ENCODE data around the gene LRRK1.
"Not testable (repeated sequence)": the region's sequence is repeated elsewhere in the genome, so short reads cannot be mapped to it uniquely, and the experiment has no call there.

Gene LRRK1

DNA sequence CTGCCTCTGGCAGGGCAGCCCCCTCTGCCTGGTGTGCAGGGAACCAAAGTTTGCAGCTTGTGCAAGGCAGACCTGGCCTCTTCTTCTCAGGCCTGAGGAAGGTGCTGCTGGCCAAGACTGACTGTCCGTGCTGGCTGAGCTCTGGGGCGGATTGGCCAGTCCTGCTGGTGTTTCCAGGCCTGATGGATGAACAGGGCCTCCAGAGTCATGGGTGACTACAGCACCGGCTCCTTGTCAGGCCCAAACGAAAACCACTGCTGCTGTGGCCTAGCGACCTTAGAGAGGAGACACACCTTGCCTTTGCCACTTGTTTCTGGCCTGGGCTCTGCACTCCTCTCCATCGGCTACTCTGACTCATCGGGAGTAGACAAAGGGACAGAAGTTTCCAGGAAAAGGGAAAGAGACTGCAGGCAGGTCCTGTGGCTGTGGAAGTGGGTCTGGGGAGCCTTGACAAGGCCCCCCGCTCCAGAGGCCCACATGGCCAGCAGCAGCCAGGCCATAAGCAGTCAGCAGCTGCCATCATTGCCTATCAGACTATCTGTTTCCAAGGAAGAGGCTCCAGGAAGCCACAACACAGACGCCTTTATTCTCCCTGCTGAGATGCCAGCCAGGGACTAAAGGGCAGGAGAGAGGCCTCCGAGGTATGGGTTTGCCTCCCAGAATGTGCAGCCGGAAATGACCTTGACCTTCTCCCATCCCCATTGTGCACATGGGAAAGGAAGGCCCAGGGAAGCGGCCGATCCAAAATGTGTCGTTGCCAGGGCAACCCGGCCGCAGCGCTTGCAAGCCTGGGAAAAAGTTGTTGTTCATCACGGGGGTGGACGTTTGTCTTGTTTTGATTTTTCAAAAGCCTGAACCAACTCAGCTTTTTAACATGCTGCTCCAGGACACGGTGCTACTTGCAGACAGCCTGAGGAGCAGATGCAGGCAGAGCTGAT, 172.2 kb downstream of the LRRK1 start:
- no peak for DNase-seq (ENCODE audit: low read depth, low spot score)
- Histone ChIP-seq H3K9ac (ENCODE audit: insufficient read length) (no peak overlapping the region), H3K27ac (no peak overlapping the region), H3K4me3 (no peak overlapping the region), H3K36me3 (ENCODE audit: insufficient read depth, low read length) (no peaks in the 10 kb centered on the region), H3K9me3 (ENCODE audit: low read depth, low read length) (no peaks in the 10 kb centered on the region)
- TF ChIP-seq EZH2 (IDR thresholded peaks at IDR 0.05) (no peak), POLR2AphosphoS5 (IDR thresholded peaks at IDR 0.05; ENCODE audit: borderline replicate concordance, low read depth, low read length) (no peak), FOXP2 (optimal IDR thresholded peaks at IDR 0.05; ENCODE audit: control extremely low read depth, extremely low read length, insufficient read depth) (no peak)

DNA sequence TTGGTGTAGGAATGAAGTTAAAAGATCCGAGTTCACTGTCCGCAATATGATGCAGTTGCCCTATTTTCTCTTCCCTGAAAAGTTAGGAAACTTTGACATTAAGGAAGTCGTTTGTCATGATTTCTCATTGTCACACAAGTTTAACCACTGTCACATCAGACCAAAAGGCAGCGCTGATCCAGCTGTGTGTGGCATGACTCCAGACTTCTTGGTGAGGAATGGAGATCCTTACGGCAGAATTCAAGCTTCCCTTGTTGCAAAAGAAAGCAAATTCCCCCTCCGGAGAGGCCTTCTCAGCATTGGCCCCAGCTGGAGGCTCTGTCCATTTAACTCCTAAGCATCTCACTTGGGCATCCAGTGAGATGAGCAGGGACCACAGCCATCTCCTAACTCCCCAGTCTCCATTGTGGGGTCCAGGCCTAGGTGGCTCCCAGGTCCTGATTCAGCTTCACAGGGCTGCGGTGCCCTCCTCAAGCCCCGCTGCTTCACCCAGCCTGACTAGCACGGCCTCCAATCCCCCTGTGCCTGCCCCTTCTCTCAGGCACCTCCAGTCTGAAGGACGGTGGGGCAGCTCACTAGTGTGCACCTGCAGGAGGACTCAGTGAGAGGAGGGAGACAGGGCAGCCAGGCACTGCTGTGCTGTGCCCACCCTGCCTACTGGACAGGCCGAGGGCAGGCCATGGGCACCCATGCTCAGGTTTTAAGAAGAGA, 173.2 kb downstream of the LRRK1 start:
- H3K36me3 ChIP-seq (ENCODE audit: insufficient read depth, low read length): no peaks in the 10 kb centered on the region
- H3K9me3 ChIP-seq (ENCODE audit: low read depth, low read length): no peaks in the 10 kb centered on the region
- no peak overlapping the region for H3K27ac ChIP-seq
- TF ChIP-seq FOXP2 (optimal IDR thresholded peaks at IDR 0.05; ENCODE audit: control extremely low read depth, extremely low read length, insufficient read depth) (no peak), POLR2AphosphoS5 (IDR thresholded peaks at IDR 0.05; ENCODE audit: borderline replicate concordance, low read depth, low read length) (no peak), EZH2 (IDR thresholded peaks at IDR 0.05) (no peak)
- H3K4me3 ChIP-seq: no peak overlapping the region
- no peak for DNase-seq (ENCODE audit: low read depth, low spot score)
- H3K9ac ChIP-seq (ENCODE audit: insufficient read length): no peak overlapping the region

GRCh38 chr15:101092867-101093202, 173.7 kb downstream of the LRRK1 start:
- Histone ChIP-seq H3K27ac (no peak overlapping the region), H3K9ac (ENCODE audit: insufficient read length) (no peak overlapping the region)
- no peak for DNase-seq (ENCODE audit: low read depth, low spot score)

DNA sequence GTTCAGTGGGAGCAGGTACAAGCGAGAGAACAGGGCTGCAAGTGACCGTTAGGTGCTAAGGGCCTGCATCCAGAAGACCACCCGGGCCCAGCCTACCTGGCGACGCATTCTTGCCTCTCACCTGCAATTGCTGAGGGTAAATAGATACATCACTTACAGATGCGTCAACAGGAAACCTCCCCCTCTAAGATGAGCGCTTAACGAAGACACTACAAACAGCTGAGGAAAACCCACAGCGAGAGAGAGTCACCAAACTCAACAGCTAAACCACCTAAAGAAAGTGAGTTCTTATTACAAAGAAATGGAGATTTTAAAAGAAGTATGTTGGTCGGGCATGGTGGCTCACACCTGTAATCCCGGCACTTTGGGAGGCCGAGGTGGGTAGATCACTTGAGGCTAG, 174.8 kb downstream of the LRRK1 start:
- no peaks in the 10 kb centered on the region for H3K9me3 ChIP-seq (ENCODE audit: low read depth, low read length)
- H3K36me3 ChIP-seq (ENCODE audit: insufficient read depth, low read length): no peaks in the 10 kb centered on the region
- TF ChIP-seq POLR2AphosphoS5 (IDR thresholded peaks at IDR 0.05; ENCODE audit: borderline replicate concordance, low read depth, low read length): no peak
- no peak for TF ChIP-seq FOXP2 (optimal IDR thresholded peaks at IDR 0.05; ENCODE audit: control extremely low read depth, extremely low read length, insufficient read depth)
- no peak for TF ChIP-seq EZH2 (IDR thresholded peaks at IDR 0.05)
- no peak overlapping the region for H3K9ac ChIP-seq (ENCODE audit: insufficient read length)
- no peak overlapping the region for H3K4me3 ChIP-seq
- no peak overlapping the region for H3K27ac ChIP-seq
- DNase-seq (ENCODE audit: low read depth, low spot score): no peak

More at GRCh38 chr15:101092867-101093202, 173.7 kb downstream of the LRRK1 start:
- Histone ChIP-seq H3K9me3 (ENCODE audit: low read depth, low read length) (no peaks in the 10 kb centered on the region), H3K36me3 (ENCODE audit: insufficient read depth, low read length) (no peaks in the 10 kb centered on the region), H3K4me3 (no peak overlapping the region)
- TF ChIP-seq FOXP2 (optimal IDR thresholded peaks at IDR 0.05; ENCODE audit: control extremely low read depth, extremely low read length, insufficient read depth) (no peak), EZH2 (IDR thresholded peaks at IDR 0.05) (no peak), POLR2AphosphoS5 (IDR thresholded peaks at IDR 0.05; ENCODE audit: borderline replicate concordance, low read depth, low read length) (no peak)

GRCh38 chr15:101095796-101096406, 176.7 kb downstream of the LRRK1 start:
- H3K4me3 ChIP-seq; H3K9me3 ChIP-seq (ENCODE audit: low read depth, low read length); H3K27ac ChIP-seq; H3K36me3 ChIP-seq (ENCODE audit: insufficient read depth, low read length); DNase-seq (ENCODE audit: low read depth, low spot score); H3K9ac ChIP-seq (ENCODE audit: insufficient read length): not testable (repeated sequence)

DNA sequence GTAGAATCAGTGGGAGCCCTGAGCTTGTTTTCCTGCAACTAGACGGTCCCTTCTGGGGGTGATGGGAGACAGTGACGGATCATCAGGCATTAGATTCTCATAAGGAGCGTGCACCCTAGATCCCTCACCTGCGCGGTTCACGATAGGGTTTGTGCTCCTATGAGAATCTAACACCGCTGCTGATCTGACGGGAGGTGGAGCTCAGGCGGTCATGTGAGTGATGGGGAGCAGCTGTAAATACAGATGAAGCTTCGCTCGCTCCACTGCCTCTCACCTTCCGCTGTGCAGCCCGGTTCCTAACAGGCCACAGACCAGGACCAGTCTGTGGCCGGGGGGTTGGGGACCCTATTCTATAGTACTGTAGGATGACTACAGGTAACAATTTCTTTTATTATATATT, 178.0 kb downstream of the LRRK1 start:
- Histone ChIP-seq H3K27ac (no peak overlapping the region), H3K9me3 (ENCODE audit: low read depth, low read length) (no peaks in the 10 kb centered on the region), H3K4me3 (no peak overlapping the region), H3K9ac (ENCODE audit: insufficient read length) (no peak overlapping the region), H3K36me3 (ENCODE audit: insufficient read depth, low read length) (no peaks in the 10 kb centered on the region)
- DNase-seq (ENCODE audit: low read depth, low spot score): no peak
- TF ChIP-seq EZH2 (IDR thresholded peaks at IDR 0.05): no peak

DNA sequence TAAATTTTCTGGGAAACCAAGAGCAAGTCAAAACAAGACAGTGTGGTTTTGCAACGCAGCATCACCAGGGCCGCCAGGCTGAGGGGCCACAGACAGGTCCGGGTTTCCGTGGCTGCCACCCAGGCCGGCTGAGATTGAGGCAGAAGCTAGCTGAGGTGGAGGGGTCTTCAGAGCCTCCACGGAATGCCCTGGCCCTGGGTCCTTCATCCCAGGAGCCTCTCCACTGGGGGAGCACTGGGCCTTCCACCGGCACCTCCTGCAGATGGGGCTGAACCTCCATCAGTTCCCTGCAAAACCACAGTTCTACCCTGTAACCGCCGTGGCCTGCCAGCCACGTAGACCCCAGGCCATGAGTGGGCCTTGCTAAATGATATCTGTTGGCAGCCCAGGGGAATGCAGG, 180.0 kb downstream of the LRRK1 start:
- no peaks in the 10 kb centered on the region for H3K9me3 ChIP-seq (ENCODE audit: low read depth, low read length)
- TF ChIP-seq POLR2AphosphoS5 (IDR thresholded peaks at IDR 0.05; ENCODE audit: borderline replicate concordance, low read depth, low read length) (no peak), FOXP2 (optimal IDR thresholded peaks at IDR 0.05; ENCODE audit: control extremely low read depth, extremely low read length, insufficient read depth) (no peak), EZH2 (IDR thresholded peaks at IDR 0.05) (no peak)
- no peak for DNase-seq (ENCODE audit: low read depth, low spot score)

GRCh38 chr15:101100118-101100517, 181.0 kb downstream of the LRRK1 start:
- Histone ChIP-seq H3K4me3 (no peak overlapping the region), H3K36me3 (ENCODE audit: insufficient read depth, low read length) (no peaks in the 10 kb centered on the region), H3K9me3 (ENCODE audit: low read depth, low read length) (no peaks in the 10 kb centered on the region), H3K9ac (ENCODE audit: insufficient read length) (no peak overlapping the region), H3K27ac (no peak overlapping the region)
- DNase-seq (ENCODE audit: low read depth, low spot score): no peak
- no peak for TF ChIP-seq POLR2AphosphoS5 (IDR thresholded peaks at IDR 0.05; ENCODE audit: borderline replicate concordance, low read depth, low read length)
- TF ChIP-seq EZH2 (IDR thresholded peaks at IDR 0.05): no peak
- TF ChIP-seq FOXP2 (optimal IDR thresholded peaks at IDR 0.05; ENCODE audit: control extremely low read depth, extremely low read length, insufficient read depth): no peak

More for the DNA sequence above, 180.0 kb downstream of the LRRK1 start:
- Histone ChIP-seq H3K4me3 (no peak overlapping the region), H3K9ac (ENCODE audit: insufficient read length) (no peak overlapping the region), H3K27ac (no peak overlapping the region), H3K36me3 (ENCODE audit: insufficient read depth, low read length) (no peaks in the 10 kb centered on the region)

Measured in SK-N-MC (cell line).